Activated T-cell treated with anti-CD3 and anti-CD28 coated beads, Interleukin-2, amount 50 U/mL, for 4 hours (primary cell): Measurements from ENCODE around the gene SENP2. TPM values are rescaled to one million over a fixed set of nuclear protein-coding genes. Genes with fewer than 3 reads are reported as not detected.
A peak's percentile ranks its signal among the peaks of the same experiment; 100 is the strongest.
"Not testable (repeated sequence)": the region's sequence is repeated elsewhere in the genome, so short reads cannot be mapped to it uniquely, and the experiment has no call there.

Experiments
- ATAC-seq, 2 donors: fragments of 200-7000 bp; cut with Tn5 transposase; one replicate each; pipeline ENCODE4 v1.10.0; 2021
- DNase-seq: peaks from one replicate; pipeline ENCODE4 v3.0.0-alpha.2; 2020
- H3K27me3 Mint-ChIP-seq: one replicate; pipeline ENCODE4 v1.8.0; 2021; ENCODE audit warnings: low read depth, mixed read lengths
- H3K36me3 Mint-ChIP-seq: one replicate; pipeline ENCODE4 v1.8.0; 2022; ENCODE audit warnings: mixed read lengths; ENCODE audit not compliant: insufficient read depth
- H3K4me1 Mint-ChIP-seq: one replicate; pipeline ENCODE4 v1.8.0; 2021; ENCODE audit warnings: low read depth, mixed read lengths
- H3K4me3 Mint-ChIP-seq: one replicate; pipeline ENCODE4 v1.8.0; 2021; ENCODE audit warnings: mild to moderate bottlenecking, moderate library complexity, mixed read lengths
- H3K9me3 Mint-ChIP-seq: one replicate; pipeline ENCODE4 v1.8.0; 2021; ENCODE audit warnings: mixed read lengths
- total RNA-seq, 3 donors: library from RNA; stranded (reverse); gene quantifications; one replicate each; pipeline ENCODE4 v1.2.1, GENCODE V29; 2021

The SENP2 gene
- total RNA-seq, 3 donors from 2014 or later = 33.0 to 43.4 (median 40.3) TPM

DNA sequence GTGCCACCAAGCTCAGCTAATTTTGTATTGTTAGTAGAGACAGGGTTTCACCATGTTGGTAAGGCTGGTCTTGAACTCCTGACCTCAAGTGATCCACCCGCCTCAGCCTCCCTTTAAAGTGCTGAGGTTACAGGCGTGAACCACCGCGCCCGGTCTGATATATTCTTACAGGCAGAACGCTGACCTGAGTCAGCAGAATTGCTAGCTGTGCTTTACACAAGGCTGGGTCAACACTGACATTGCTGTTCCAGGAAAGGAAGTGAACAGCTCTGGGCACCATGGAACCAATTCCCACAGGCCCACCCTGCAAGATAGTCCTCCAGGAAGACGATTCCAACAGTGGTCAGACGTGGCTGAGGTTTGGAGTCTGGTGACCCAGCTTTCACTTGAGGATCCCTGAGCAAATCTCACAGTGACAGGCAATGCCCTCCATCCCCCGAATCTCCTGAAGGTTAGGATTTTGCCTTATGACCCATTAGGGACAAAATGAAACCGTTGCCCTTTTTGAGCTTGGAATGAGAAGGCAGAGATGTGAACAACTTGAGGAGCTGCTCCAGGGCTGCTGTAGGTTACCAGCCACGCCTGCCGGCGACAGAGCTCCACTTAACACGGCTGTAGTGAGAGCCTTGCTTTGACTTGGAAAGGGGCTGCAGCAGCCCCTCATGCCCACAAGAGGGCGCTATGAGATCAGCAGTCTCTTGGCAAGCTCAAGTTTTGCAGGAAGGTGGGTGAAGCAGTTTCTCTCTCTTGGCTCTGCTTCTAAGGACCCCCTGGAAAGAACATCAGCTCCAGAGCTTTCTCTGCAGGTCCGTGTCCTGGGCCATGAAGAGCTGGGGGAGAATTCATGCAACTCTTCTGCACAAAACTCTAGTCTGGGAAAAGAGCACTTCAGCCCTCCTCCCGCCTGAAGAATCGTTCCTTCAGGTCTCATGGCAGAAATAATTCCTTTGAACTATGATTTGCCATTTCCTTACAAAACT, 74.1 kb downstream of the SENP2 start:
- peaks cover 22% of the 10 kb centered on the region for H3K27me3 Mint-ChIP-seq
- no peak overlapping the region for H3K4me3 Mint-ChIP-seq
- no peaks in the 10 kb centered on the region for H3K9me3 Mint-ChIP-seq
- ATAC-seq = peak; percentile 82 to 83
- DNase-seq = peak; percentile 36
- peaks cover 5% of the 10 kb centered on the region for H3K4me1 Mint-ChIP-seq
- H3K36me3 Mint-ChIP-seq = no peaks in the 10 kb centered on the region

DNA sequence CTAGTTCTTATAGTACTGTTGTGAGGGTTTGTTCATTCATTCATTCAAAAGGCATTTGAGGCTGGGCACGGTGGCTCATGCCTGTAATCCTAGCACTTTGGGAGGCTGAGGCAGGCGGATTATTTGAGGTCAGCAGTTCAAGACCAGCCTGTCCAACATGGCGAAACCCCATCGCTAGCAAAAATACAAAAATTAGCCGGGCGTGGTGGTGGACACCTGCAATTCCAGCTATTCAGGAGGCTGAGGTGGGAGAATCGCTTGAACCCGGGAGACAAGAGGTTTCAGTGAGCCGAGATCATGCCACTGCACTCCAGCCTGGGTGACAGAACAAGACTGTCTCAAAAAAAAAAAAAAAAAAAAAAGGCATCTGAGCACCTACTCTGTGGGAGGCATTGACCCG, 75.2 kb downstream of the SENP2 start:
- not testable (repeated sequence) for ATAC-seq, H3K4me3 Mint-ChIP-seq, H3K36me3 Mint-ChIP-seq, H3K9me3 Mint-ChIP-seq, DNase-seq, H3K4me1 Mint-ChIP-seq
- peaks cover 22% of the 10 kb centered on the region for H3K27me3 Mint-ChIP-seq

DNA sequence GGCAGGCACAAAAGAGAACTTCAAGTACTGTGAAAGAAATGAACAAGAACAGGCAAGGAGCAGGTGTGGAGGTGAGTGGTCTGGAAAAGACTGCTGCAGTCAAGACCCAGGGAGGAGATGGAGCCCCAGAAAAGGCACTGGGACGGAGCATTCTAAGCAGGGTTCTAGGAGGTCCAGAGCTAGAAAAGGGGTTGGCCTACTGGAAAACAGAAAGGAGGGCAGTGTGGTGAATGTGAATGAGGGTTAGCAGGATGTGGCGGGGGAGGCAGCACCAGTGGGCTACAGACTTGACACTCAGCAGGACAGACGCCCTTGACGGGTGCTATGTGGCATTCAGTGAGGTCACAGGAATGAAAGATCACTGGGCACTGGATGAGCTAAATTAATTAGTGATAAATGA, 75.7 kb downstream of the SENP2 start:
- peaks cover 5% of the 10 kb centered on the region for H3K4me1 Mint-ChIP-seq
- H3K36me3 Mint-ChIP-seq = no peaks in the 10 kb centered on the region
- no peak overlapping the region for H3K4me3 Mint-ChIP-seq
- peaks cover 22% of the 10 kb centered on the region for H3K27me3 Mint-ChIP-seq
- ATAC-seq (no peak), DNase-seq (no peak)
- H3K9me3 Mint-ChIP-seq = no peaks in the 10 kb centered on the region

DNA sequence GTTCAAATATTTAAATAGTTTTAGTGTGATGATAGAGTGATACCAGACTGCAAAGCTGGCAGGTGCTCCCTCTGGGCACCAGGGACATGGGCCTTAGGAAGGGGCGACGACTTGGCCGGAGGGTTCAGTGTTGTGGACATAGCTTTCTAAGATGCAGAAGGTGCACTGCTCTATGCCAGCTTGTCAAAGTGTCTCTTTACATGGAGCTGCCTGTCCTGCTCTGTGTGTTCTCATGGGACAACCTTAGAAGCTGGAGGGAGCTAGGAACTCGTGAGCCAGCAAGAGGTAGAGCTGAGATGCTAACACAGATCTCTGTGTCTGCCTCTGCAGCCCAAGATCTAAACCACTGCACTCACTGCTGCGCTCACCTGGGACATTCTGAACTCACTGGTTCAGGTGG, 77.8 kb downstream of the SENP2 start:
- H3K9me3 Mint-ChIP-seq = no peaks in the 10 kb centered on the region
- no peak for DNase-seq
- peaks cover 22% of the 10 kb centered on the region for H3K27me3 Mint-ChIP-seq
- ATAC-seq = no peak
- peaks cover 5% of the 10 kb centered on the region for H3K4me1 Mint-ChIP-seq
- H3K4me3 Mint-ChIP-seq = no peak overlapping the region
- H3K36me3 Mint-ChIP-seq = no peaks in the 10 kb centered on the region

DNA sequence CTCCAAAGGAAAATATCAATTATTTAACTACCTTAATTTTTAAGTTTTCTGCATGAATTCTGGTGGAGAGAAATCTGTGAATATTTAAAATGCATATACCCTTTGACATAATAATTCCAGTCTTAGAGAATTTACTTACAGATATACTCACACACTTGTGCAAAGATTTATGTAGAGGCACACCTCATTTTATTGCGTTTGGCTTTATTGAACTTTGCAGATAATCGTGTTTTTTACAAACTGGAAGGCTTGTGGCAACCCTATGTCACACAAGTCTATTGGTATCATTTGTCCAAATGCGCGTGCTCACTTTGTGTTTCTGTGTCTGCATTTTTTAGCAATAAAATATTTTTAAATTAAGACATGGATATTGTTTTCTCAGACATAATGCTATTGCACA, 81.5 kb downstream of the SENP2 start:
- DNase-seq = no peak

DNA sequence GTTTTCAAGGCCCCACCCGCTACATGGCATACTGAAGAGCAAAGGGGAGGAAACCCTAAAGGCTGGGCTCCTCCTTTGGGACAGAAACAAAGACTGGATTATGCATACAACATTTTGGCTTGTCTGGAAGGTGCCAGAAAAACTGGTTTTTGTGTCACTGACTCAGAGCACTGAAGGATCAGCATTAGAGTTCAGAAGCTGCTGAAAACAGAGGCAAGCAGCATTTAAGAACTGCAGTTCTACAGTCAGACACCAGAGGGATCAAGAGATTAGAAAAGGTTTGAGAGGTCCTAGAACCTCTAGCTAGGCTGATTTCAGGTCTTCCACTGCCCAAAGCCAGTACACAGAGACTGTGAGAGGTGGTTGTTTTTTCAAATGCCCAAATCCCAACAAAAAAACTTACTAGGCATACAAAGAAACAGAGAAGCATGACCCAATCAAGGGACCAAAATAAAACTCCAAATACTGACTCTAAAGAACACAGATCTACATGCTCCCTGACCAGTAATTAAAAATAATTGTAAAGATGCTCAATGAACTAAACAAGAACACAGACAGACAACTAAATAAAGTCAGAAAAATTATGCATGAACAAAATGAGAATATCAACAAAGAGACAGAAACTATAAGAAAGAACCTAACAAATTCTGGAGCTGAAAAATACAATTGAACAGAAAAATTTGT, 91.2 kb downstream of the SENP2 start:
- no peak overlapping the region for H3K4me3 Mint-ChIP-seq
- ATAC-seq (no peak), DNase-seq (no peak)
- peaks cover 29% of the 10 kb centered on the region for H3K27me3 Mint-ChIP-seq
- no peaks in the 10 kb centered on the region for H3K36me3 Mint-ChIP-seq
- peaks cover 19% of the 10 kb centered on the region for H3K9me3 Mint-ChIP-seq
- no peaks in the 10 kb centered on the region for H3K4me1 Mint-ChIP-seq

More for the DNA sequence above, 81.5 kb downstream of the SENP2 start:
- Mint-ChIP-seq H3K9me3 (no peaks in the 10 kb centered on the region), H3K27me3 (peaks cover 19% of the 10 kb centered on the region), H3K36me3 (no peaks in the 10 kb centered on the region), H3K4me1 (no peaks in the 10 kb centered on the region), H3K4me3 (no peak overlapping the region)
- ATAC-seq = no peak

DNA sequence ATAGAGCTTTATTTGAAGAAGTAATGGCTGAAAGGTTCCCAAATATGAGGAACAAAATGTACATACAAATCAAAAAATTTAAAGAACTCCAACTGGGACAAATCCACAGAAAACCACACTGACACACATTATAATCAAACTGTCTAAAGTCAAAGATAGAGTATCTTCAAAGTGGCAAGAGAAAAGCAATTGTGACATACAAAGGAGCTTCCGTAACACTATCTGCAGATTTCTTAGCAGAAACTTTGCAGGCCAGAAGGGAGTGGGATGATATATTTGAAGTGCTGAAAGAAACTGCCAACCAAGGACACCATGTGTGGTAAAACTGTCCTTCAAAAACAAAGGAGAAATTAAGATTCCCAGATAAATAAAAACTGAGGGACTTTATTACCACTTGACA, 91.9 kb downstream of the SENP2 start:
- H3K9me3 Mint-ChIP-seq = peaks cover 19% of the 10 kb centered on the region
- H3K27me3 Mint-ChIP-seq = peaks cover 34% of the 10 kb centered on the region
- DNase-seq (no peak), ATAC-seq (no peak)
- H3K4me3 Mint-ChIP-seq = no peak overlapping the region
- no peaks in the 10 kb centered on the region for H3K36me3 Mint-ChIP-seq
- H3K4me1 Mint-ChIP-seq = no peaks in the 10 kb centered on the region

DNA sequence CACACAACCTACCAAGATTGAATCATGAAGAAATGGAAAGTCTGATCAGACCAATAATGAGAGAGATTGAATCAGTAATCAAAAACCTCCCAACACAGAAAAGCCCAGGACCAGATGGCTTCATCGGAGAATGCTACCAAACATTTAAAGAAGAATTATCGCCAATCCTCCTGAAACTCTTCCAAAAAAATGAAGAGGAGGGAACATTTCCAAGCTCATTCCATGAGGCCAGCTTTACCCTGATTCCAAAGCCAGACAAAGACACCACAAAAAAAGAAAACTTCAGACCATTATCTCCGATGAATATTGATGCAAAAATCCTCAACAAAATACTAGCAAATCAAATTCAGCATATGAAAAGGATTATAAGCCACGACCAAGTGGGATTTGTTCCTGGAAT, 94.1 kb downstream of the SENP2 start:
- peaks cover 28% of the 10 kb centered on the region for H3K27me3 Mint-ChIP-seq
- H3K4me3 Mint-ChIP-seq = no peak overlapping the region
- DNase-seq (no peak), ATAC-seq (no peak)
- no peaks in the 10 kb centered on the region for H3K4me1 Mint-ChIP-seq
- H3K9me3 Mint-ChIP-seq = peaks cover 19% of the 10 kb centered on the region
- H3K36me3 Mint-ChIP-seq = no peaks in the 10 kb centered on the region

Other genes with a start within 250 kb of the SENP2 start
- gene MAP3K13, start 223.2 kb upstream of the SENP2 start, total RNA-seq = 10 to 100 TPM in 1 of 3 donors, 1 to 10 TPM in 2; 8.8 to 12.3 (median 9.0) TPM
- gene TMEM41A, start 87.3 kb upstream of the SENP2 start, total RNA-seq = 10 to 100 TPM; 25.1 to 28.0 (median 25.6) TPM
- under 1 TPM in 2 of 3 donors, not detected in 1; 0.05 to 0.13 TPM for gene LIPH, start 33.7 kb upstream of the SENP2 start, total RNA-seq
- gene IGF2BP2, start 238.7 kb downstream of the SENP2 start, total RNA-seq = under 1 TPM; 0.43 to 0.79 (median 0.53) TPM